22Rv1 (cell line): ENCODE measurements around the gene VMAC.

Experiments used
- CTCF ChIP-seq: fragments of 450-650 bp; IDR thresholded peaks from 2 replicates; pipeline ENCODE4 v1.5.1; 2017; ENCODE audit warnings: mild to moderate bottlenecking
- ZFX ChIP-seq: fragments of 450-650 bp; IDR thresholded peaks from 2 replicates; pipeline ENCODE4 v1.6.1; 2017; ENCODE audit warnings: antibody characterized with exemption, borderline replicate concordance

- TF ChIP-seq CTCF (no peak), ZFX (no peak)
Observed at GRCh38 chr19:5953030-5953589, 48.4 kb downstream of the VMAC start.
